ENCODE results near the gene PRPS2.
A peak's percentile ranks its signal among the peaks of the same experiment; 100 is the strongest.

Gene PRPS2

DNA sequence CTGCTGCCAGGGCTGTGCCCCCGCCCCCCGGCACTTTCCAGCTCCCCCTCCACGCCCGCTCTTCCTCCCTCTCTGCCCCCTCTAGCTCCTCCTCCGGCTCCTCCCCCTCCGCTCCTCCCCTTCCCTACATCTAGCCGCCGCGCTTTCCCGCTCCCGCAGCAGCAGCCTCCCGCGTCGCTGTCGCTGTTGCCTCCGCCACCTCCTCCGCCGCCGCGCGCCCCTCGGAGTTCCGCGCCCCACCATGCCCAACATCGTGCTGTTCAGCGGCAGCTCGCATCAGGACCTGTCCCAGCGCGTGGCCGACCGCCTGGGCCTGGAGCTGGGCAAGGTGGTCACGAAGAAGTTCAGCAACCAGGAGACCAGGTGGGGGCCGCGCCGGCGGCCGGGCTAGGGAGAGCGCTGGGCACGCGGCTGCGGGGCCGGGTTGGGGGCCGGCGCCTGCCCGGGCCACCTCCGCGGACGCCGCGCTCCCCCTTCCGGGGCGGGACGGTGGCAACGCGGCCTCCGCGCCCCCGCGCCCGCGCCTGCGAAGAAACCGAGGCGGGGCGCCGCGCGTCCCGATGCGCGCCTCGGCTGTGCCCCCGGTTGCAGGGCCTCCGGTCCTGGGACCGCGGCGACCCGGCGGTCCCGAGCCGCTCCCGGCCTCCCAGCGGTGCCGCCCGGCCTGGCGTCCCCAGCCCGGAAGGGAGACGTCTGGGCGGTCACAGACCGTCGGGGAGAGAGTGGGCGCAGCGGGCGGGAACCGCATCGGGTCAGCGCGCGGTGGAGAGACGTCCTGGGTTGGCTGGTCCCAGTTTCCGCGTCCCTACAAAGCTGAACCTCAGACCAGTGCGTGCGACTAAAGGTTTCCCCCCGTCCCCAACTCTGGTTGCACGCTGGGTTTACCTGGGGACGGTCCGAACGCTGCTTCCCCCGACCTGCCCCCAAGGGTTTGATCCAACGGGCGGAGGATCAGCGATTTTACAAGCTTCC lies at the start of gene PRPS2:
Gene PRPS2, plus strand, starts transcription at position 156 of the 972 bp plus-strand sequence. Its CDS starts 86 bp downstream, at position 242.
- peak; percentile 56 for DNase-seq

DNA sequence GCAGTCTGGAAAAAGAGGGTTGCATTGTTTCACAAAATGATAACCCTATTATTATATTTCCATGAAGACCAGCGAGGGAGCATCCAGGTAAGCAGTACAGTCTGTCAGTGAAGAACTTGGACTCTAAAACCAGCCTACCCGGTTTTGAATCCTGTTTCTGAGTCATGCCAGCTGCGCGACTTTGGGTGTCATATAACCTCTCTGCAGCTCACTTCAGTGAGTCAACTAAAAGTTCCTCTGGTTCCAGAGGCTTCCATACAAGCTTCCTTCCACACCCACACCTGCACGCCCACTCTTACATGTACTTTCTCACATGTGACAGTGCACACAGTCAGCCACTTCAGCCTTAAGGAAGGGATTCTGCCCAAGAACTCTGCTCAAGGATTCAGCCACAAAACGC lies 49.8 kb upstream of the PRPS2 start:
- no peak for DNase-seq

DNA sequence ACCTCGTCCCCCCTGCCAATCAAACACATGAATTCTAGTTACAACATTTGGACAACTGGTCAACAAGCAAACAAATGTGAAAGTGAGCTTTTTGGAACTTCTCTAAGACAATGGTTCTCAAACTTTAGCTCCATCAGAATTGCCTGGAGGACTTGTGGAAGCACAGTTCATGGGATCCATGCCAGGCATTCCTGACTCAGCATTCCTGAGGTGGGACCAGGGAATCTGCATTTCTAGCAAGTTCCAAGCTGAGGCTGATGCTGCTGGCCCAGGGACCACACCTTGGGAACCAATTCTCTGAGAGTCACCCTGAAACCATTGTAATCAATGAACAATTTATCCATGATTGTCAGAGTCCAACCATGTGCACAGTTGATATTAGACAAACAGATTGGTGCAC lies 43.8 kb upstream of the PRPS2 start:
- DNase-seq = no peak

GRCh38 chrX:12751887-12752286 lies 39.3 kb upstream of the PRPS2 start:
- no peak for DNase-seq

DNA sequence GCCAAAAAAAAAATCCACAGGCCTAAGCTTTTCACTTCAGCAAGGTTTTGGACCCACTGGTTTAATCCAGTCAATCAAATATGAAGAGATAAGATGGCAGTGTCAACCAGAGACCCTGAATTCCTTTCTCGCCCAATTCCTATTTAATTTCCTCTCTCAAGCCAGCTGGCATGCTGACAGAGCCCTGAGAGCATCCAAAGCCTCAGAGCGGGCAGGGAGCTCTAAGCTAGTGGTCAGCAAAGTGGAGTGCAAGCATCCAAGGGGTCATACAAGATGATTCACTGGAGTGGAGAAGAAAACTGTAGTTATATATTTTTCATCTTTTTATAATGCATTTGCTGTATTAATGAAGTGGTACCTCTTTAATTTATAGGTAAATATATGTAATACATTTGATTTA lies 37.8 kb upstream of the PRPS2 start:
- no peak for DNase-seq

DNA sequence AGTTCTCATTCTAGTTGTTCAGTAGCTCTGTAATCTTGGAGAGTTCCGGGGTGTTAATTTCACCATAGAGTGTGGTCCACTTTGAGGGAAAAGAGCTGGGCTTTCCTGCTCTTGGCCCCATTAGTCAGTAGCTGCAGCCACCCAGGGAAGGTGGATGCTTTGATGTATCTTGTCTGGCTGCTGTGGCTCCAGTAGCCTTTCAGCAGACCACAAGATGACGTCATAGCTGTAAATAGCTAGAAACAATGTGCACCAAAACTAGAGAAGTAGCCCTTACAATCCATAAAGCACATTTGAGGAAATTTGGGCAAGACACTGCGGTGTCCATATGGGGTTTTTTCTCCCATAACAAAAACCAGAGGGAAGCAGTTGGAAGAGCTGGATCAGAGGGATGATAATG lies 32.9 kb upstream of the PRPS2 start:
- peak; percentile 2 for DNase-seq

- no peak for DNase-seq
These were observed 23.4 kb upstream of the PRPS2 start for GRCh38 chrX:12767856-12768255.

- DNase-seq = no peak
These were observed 22.7 kb upstream of the PRPS2 start for GRCh38 chrX:12768491-12768890.

- DNase-seq = peak; percentile 39
These were observed 20.8 kb upstream of the PRPS2 start for GRCh38 chrX:12770440-12770839.

GRCh38 chrX:12771445-12772069 lies 19.7 kb upstream of the PRPS2 start:
- peak; percentile 80 for DNase-seq

DNA sequence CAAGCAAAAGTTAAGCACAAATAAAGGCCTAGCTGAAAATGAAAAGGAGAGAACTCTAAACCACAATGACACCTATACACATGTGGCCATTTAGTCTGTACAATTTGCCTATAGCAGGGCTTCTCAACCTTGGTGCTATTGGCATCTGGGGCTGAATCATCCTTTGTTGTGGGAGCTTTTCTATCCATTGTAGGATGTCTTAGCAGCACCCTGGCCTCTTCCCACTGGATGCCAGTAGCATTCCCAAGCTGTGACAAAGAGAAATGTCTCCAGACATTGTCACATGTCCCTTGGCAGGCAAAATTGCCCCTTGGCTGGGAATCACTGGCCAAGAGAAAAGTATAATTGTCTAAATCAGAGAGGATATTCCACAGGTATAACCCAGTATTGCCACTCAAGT lies 13.5 kb upstream of the PRPS2 start:
- no peak for DNase-seq

- no peak for DNase-seq
These were observed 11.7 kb upstream of the PRPS2 start for GRCh38 chrX:12779534-12779933.

DNA sequence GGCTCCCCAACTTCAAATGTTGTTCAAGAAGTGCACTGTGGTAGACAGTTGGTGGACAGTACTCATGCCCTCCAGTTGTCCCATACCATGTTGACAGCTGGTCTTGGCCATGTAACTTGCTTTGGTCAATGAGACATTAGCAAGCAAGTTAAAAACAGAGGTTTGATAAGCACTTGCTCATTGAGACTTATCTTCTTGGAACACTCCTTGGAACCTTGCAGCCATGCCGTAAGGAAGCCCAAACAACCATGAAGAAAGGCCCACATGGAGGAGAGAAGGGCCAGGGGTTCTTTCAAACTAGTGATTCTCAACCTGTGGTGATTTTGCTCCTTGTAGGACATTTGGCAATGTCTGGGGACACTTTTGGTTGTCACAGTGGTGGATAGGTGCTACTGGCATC lies 2.6 kb upstream of the PRPS2 start:
- DNase-seq = no peak

DNA sequence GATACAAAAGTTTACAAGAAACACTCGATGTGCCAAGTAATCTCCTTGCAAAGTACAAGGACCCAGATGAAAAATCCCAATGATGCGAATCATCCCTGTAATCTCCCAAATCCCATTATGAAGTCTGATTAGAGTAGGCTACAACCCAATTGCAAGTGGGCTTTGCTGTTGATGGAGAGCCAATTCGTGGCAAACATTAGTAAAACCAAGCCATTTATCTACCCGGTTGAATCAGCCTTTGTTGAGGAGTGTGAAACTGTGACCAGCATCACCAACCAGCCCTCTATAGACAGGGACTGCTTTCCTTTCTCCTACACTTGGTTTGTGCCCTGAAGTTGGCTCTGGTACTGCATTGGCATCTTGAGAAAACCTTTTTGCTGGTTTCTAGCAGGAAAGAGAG lies 1.2 kb upstream of the PRPS2 start:
- no peak for DNase-seq

GRCh38 chrX:12790885-12791256 lies 341 bp upstream of the PRPS2 start:
- no peak for DNase-seq

GRCh38 chrX:12792711-12793110 lies 1.5 kb downstream of the PRPS2 start:
- DNase-seq = no peak

- no peak for DNase-seq
These were observed 3.4 kb downstream of the PRPS2 start for GRCh38 chrX:12794654-12795053.

GRCh38 chrX:12798601-12799000 lies 7.4 kb downstream of the PRPS2 start:
- DNase-seq = no peak

DNA sequence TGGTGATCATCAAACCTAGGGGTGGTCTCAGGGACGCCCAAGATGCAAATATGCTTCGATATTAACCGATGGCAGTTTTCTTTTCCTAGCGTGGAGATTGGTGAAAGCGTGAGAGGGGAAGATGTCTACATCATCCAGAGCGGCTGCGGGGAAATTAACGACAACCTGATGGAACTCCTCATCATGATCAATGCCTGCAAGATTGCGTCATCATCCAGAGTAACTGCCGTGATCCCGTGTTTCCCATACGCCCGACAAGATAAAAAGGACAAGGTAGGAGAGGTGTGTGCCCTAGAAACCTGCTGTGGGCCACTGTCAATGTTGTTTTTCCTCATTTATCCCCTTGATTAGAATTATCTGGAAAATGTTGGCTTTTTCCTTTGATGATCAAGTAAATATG lies 7.9 kb downstream of the PRPS2 start:
- DNase-seq = no peak

DNA sequence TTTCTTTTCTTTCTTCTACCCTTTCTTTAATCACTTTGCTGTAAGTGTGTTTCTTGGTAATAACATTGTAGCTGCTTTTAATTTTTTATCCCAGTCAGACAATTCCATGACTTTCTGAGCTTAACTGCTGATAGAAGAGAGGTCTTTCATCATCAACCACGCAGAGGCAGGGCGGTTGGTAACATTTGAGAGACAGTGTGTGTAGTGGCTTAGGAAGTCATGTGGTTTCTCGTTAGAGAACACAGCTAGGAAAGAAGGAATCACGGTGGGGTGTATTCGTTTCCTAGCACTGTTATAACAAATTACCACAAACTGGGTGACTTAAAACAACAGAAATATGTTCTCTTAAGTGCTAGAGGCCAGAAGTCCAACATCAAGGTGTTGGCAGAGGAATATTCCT lies 11.5 kb downstream of the PRPS2 start:
- peak; percentile 46 for DNase-seq

- DNase-seq = no peak
These were observed 13.4 kb downstream of the PRPS2 start for GRCh38 chrX:12804655-12805054.

GRCh38 chrX:12805333-12805732 lies 14.1 kb downstream of the PRPS2 start:
- no peak for DNase-seq

DNA sequence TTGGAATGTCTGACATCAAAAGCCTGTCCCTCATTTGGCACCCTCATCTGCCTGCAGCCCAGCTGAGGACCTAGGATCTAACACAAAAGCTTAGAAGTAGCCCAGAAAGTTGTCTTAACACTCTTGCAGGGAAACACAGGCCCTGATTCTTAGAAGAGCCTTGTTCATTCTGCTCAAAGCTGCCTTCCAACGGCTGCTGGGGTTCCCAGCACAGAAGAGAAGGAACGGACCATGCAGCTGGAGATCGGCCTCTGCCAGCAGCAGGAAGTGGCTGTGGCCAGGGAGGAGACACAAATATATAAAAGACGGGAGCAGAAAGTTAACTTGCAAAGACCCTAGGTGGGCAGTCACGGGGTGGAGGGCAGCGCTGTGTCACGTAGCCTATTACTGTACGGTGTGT lies 20.4 kb downstream of the PRPS2 start:
- DNase-seq = no peak

DNA sequence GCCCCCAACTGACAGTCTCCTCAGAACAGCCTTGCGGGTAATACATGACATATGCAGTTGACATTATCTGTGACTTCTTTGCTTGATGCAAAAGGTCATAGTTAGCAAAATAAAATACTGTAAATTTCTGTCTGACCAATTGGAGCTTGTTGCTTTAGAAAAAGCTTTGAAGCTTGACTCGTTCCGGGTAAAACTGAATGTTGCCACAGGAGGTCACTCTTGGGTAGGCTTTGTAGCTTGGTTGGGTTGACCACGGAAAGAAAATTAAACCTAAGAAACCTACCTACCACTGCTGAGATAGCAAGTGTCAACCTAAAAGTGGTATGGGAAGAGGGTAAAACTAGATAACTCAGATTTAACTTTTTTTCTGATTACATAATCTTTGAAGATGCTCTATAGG lies 23.2 kb downstream of the PRPS2 start:
- peak; percentile 60 for DNase-seq
